H1 (cell line): Measurements from ENCODE around the gene VWCE. TPM values are rescaled to one million over a fixed set of nuclear protein-coding genes. Genes with fewer than 3 reads are reported as not detected.

Experiments used
- CTCF ChIA-PET: fragments of 300-600 bp; sonication (Branson Sonifier 250); formaldehyde crosslinking; loops from one replicate; lab custom pipeline; 2021; ENCODE audit not compliant: partially characterized antibody; lab: Charles Lee
- POLR2A ChIA-PET: fragments of 300-600 bp; sonication (Branson Sonifier 250); formaldehyde crosslinking; loops from one replicate; lab custom pipeline; 2021; ENCODE audit warnings: inconsistent platforms; ENCODE audit not compliant: partially characterized antibody; lab: Charles Lee
- DNase-seq, 2 experiments: peaks; one replicate each; pipeline versions ENCODE4 v3.0.0 to v3.0.0-alpha.2; 2010 to 2022; ENCODE audit warnings: low spot score in 2 of 2, low read depth in 1 of 2, mixed read lengths in 1 of 2
- FAIRE-seq: peaks from 2 replicates; lab custom pipeline; 2011; peaks lifted over from hg19 to GRCh38; lab: Jason Lieb, UNC
- H2AFZ ChIP-seq: 2 replicates; pipeline ENCODE4 v1.8.1; 2012; ENCODE audit warnings: low read length, inconsistent platforms
- H2AK5ac ChIP-seq: 2 replicates; pipeline ENCODE4 v1.6.1; 2013; ENCODE audit warnings: low read depth, low read length
- H2BK120ac ChIP-seq: replicated peaks from 2 replicates; pipeline ENCODE3; 2013; ENCODE audit warnings: low read depth, low read length, inconsistent platforms
- H2BK12ac ChIP-seq: 2 replicates; pipeline ENCODE4 v1.6.1; 2013; ENCODE audit warnings: low read depth, low read length
- H2BK15ac ChIP-seq: 2 replicates; pipeline ENCODE4 v1.6.1; 2013; ENCODE audit warnings: low read length
- H2BK20ac ChIP-seq: 2 replicates; pipeline ENCODE4 v1.6.1; 2013; ENCODE audit warnings: low read length
- H2BK5ac ChIP-seq: 2 replicates; pipeline ENCODE4 v1.6.1; 2013; ENCODE audit warnings: low read depth, low read length
- H3K14ac ChIP-seq: 2 replicates; pipeline ENCODE4 v1.6.1; 2013; ENCODE audit warnings: inconsistent platforms; ENCODE audit not compliant: insufficient read length
- H3K18ac ChIP-seq: 2 replicates; pipeline ENCODE4 v1.6.1; 2013; ENCODE audit warnings: low read length; ENCODE audit errors: extremely low read depth
- H3K23ac ChIP-seq: 2 replicates; pipeline ENCODE4 v1.6.1; 2013; ENCODE audit warnings: inconsistent platforms; ENCODE audit not compliant: insufficient read length
- H3K23me2 ChIP-seq: 2 replicates; pipeline ENCODE4 v1.6.1; 2013; ENCODE audit warnings: low read depth, low read length
- H3K27ac ChIP-seq: 2 replicates; pipeline ENCODE4 v1.6.1; 2011; ENCODE audit warnings: low read depth, low read length, inconsistent platforms
- H3K27me3 ChIP-seq, 4 experiments: replicated peaks in 1 of 4; 1 replicate in 1 of 4; 2 replicates in 3 of 4; pipeline versions ENCODE4 v1.6.1 to v1.8.1; 2011 to 2013; ENCODE audit warnings: low read length in 3 of 4, mild to moderate bottlenecking in 3 of 4, inconsistent platforms in 2 of 4, mixed read lengths in 2 of 4, moderate library complexity in 1 of 4; ENCODE audit not compliant: control insufficient read depth in 3 of 4, insufficient read depth in 3 of 4; ENCODE audit errors: extremely low read depth in 1 of 4
- H3K36me3 ChIP-seq, 4 experiments: 2 replicates each; pipeline versions ENCODE4 v1.6.1 to v1.8.1; 2011 to 2013; ENCODE audit warnings: mild to moderate bottlenecking in 4 of 4, low read length in 3 of 4, moderate library complexity in 2 of 4, control low read depth in 1 of 4, inconsistent platforms in 1 of 4; ENCODE audit not compliant: insufficient read depth in 4 of 4, control insufficient read depth in 2 of 4
- H3K4ac ChIP-seq: replicated peaks from 2 replicates; pipeline ENCODE3; 2013; ENCODE audit warnings: low read length, low read depth, mixed read lengths, inconsistent platforms; ENCODE audit not compliant: insufficient read length
- H3K4me1 ChIP-seq, 4 experiments: replicated peaks in 1 of 4; 1 replicate in 1 of 4; 2 replicates in 3 of 4; pipeline versions ENCODE4 v1.6.1 to v1.8.1; 2011 to 2013; ENCODE audit warnings: low read length in 3 of 4, inconsistent platforms in 2 of 4, mixed read lengths in 1 of 4; ENCODE audit not compliant: insufficient read depth in 4 of 4, control insufficient read depth in 3 of 4
- H3K4me2 ChIP-seq, 2 experiments: 2 replicates each; pipeline versions ENCODE4 v1.6.1 to v1.8.1; 2011 to 2013; ENCODE audit warnings: low read depth in 2 of 2, low read length in 2 of 2, control low read depth in 1 of 2, inconsistent platforms in 1 of 2, mild to moderate bottlenecking in 1 of 2; ENCODE audit not compliant: insufficient read depth in 1 of 2
- H3K4me3 ChIP-seq, 4 experiments: fragments of 200-600, 300-600 bp in 1 of 4; sonication (generic), shearing (Covaris generic), sonication (Bioruptor Twin) in 1 of 4; 2 replicates each; pipeline versions ENCODE4 v1.5.1 to v1.8.1; 2011 to 2016; ENCODE audit warnings: low read length in 4 of 4, low read depth in 3 of 4, control low read depth in 2 of 4, inconsistent platforms in 2 of 4, mild to moderate bottlenecking in 2 of 4, mixed read lengths in 1 of 4, moderate library complexity in 1 of 4; ENCODE audit not compliant: insufficient read depth in 2 of 4; ENCODE audit errors: extremely low read depth in 1 of 4
- H3K56ac ChIP-seq: replicated peaks from 2 replicates; pipeline ENCODE3; 2013; ENCODE audit warnings: low read depth, mild to moderate bottlenecking, mixed read lengths, low read length, inconsistent platforms; ENCODE audit not compliant: insufficient read length
- H3K79me1 ChIP-seq: 2 replicates; pipeline ENCODE4 v1.6.1; 2013; ENCODE audit warnings: low read depth, low read length, control low read depth
- H3K79me2 ChIP-seq, 2 experiments: 2 replicates each; pipeline versions ENCODE4 v1.6.1 to v1.8.1; 2012 to 2013; ENCODE audit warnings: low read length in 2 of 2, mild to moderate bottlenecking in 2 of 2, inconsistent platforms in 1 of 2; ENCODE audit not compliant: insufficient read depth in 2 of 2, control insufficient read depth in 1 of 2
- H3K9ac ChIP-seq, 4 experiments: replicated peaks in 1 of 4; 1 replicate in 1 of 4; 2 replicates in 3 of 4; pipeline versions ENCODE4 v1.6.1 to v1.8.1; 2011 to 2013; ENCODE audit warnings: low read depth in 3 of 4, low read length in 3 of 4, control low read depth in 2 of 4, mild to moderate bottlenecking in 2 of 4, moderate library complexity in 2 of 4, inconsistent platforms in 1 of 4; ENCODE audit errors: extremely low read depth in 1 of 4
- H3K9me3 ChIP-seq, 2 experiments: 2 replicates each; pipeline versions ENCODE4 v1.6.1 to v1.8.1; 2012 to 2013; ENCODE audit warnings: mild to moderate bottlenecking in 2 of 2, moderate library complexity in 2 of 2, control low read depth in 1 of 2, inconsistent platforms in 1 of 2, low read depth in 1 of 2, low read length in 1 of 2, mixed read lengths in 1 of 2; ENCODE audit not compliant: insufficient read depth in 2 of 2
- H4K20me1 ChIP-seq, 2 experiments: replicated peaks in 1 of 2; 2 replicates each; pipeline versions ENCODE3 to v1.8.1; 2011 to 2013; ENCODE audit warnings: inconsistent platforms in 2 of 2, low read length in 2 of 2, mild to moderate bottlenecking in 1 of 2; ENCODE audit not compliant: insufficient read depth in 2 of 2, control insufficient read depth in 1 of 2
- H4K5ac ChIP-seq: 2 replicates; pipeline ENCODE4 v1.6.1; 2013; ENCODE audit warnings: low read length, low read depth, mixed read lengths, inconsistent platforms; ENCODE audit not compliant: insufficient read length
- H4K8ac ChIP-seq: 2 replicates; pipeline ENCODE4 v1.8.0; 2013; ENCODE audit warnings: mild to moderate bottlenecking, moderate library complexity, low read length, inconsistent platforms; ENCODE audit not compliant: insufficient read depth; ENCODE audit errors: extremely low read depth
- H4K91ac ChIP-seq: replicated peaks from 2 replicates; pipeline ENCODE3; 2013; ENCODE audit warnings: low read length, mixed read lengths, inconsistent platforms; ENCODE audit not compliant: insufficient read length
- CREB1 ChIP-seq: IDR thresholded peaks from 2 replicates; pipeline ENCODE4 v1.6.1; 2012; ENCODE audit warnings: inconsistent platforms
- CTBP2 ChIP-seq: IDR thresholded peaks from 2 replicates; pipeline ENCODE4 v1.7.0; 2011; ENCODE audit warnings: borderline replicate concordance, mild to moderate bottlenecking, moderate library complexity, mixed read lengths, low read length; ENCODE audit not compliant: insufficient read depth, insufficient read length
- GABPA ChIP-seq: IDR thresholded peaks from 2 replicates; pipeline ENCODE4 v1.6.1; 2011; ENCODE audit warnings: mild to moderate bottlenecking, low read length, moderate library complexity, borderline replicate concordance; ENCODE audit not compliant: insufficient read depth
- SAP30 ChIP-seq: fragments of 300-600 bp; sonication (generic); IDR thresholded peaks from 2 replicates; pipeline ENCODE4 v1.7.1; 2012; ENCODE audit warnings: low read length, moderate library complexity, mild to moderate bottlenecking, inconsistent platforms; ENCODE audit not compliant: insufficient read depth, insufficient replicate concordance
- SRF ChIP-seq: IDR thresholded peaks from 2 replicates; pipeline ENCODE4 v1.6.1; 2011; ENCODE audit warnings: mild to moderate bottlenecking, low read depth, low read length, moderate library complexity
- WGBS, 2 experiments: shearing (Covaris generic) in 1 of 2; methylation state at CpG; one replicate each; pipeline versions ENCODE4 v1.1.6 to v1.1.7; 2013 to 2015; ENCODE audit warnings: low lambda C conversion rate in 2 of 2, mixed read lengths in 2 of 2, inconsistent platforms in 1 of 2, low coverage in 1 of 2, missing lambda C conversion rate in 1 of 2; ENCODE audit not compliant: insufficient replicate concordance in 2 of 2, insufficient coverage in 1 of 2, insufficient read length in 1 of 2; ENCODE audit errors: extremely low coverage in 1 of 2, missing lambda C conversion rate in 1 of 2; 5-methylcytosine and 5-hydroxymethylcytosine counted together
- polyA plus RNA-seq, 7 experiments: library from polyadenylated mRNA; depleted of rRNA in 3 of 7; stranded (reverse) in 5 of 7; unstranded in 2 of 7; fragments of >200 nt in 5 of 7; fragments of 200-250 nt in 2 of 7; gene quantifications; 1 replicate in 5 of 7; 2 replicates in 1 of 7; 4 replicates in 1 of 7; pipeline versions ENCODE4 v1.2.1 to v1.2.3, GENCODE V29; 2011 to 2013; ENCODE audit warnings: missing spikeins in 2 of 7, mixed read lengths in 2 of 7
- total RNA-seq: library from RNA; stranded (reverse); fragmentation: NEBNext Ultra II Directional; extraction: Animal tissue kit (Norgen Biotek cat#: 25700); gene quantifications from 2 replicates; pipeline ENCODE4 v1.2.1, GENCODE V29; 2021
- TF ChIP-seq, protein P1 (sequence below): IDR thresholded peaks from 2 replicates; pipeline ENCODE4 v1.6.1; 2012; ENCODE audit warnings: inconsistent platforms
- TF ChIP-seq, protein P2 (sequence below): IDR thresholded peaks from 2 replicates; pipeline ENCODE4 v1.6.1; 2012; ENCODE audit warnings: low read length, inconsistent platforms

VWCE gene
- total and polyA plus RNA-seq, 2 of the 8 experiments (the other 6 are each of a cell fraction or from before 2014, with no cell fraction given): 9.5 to 12.3 TPM

DNA sequence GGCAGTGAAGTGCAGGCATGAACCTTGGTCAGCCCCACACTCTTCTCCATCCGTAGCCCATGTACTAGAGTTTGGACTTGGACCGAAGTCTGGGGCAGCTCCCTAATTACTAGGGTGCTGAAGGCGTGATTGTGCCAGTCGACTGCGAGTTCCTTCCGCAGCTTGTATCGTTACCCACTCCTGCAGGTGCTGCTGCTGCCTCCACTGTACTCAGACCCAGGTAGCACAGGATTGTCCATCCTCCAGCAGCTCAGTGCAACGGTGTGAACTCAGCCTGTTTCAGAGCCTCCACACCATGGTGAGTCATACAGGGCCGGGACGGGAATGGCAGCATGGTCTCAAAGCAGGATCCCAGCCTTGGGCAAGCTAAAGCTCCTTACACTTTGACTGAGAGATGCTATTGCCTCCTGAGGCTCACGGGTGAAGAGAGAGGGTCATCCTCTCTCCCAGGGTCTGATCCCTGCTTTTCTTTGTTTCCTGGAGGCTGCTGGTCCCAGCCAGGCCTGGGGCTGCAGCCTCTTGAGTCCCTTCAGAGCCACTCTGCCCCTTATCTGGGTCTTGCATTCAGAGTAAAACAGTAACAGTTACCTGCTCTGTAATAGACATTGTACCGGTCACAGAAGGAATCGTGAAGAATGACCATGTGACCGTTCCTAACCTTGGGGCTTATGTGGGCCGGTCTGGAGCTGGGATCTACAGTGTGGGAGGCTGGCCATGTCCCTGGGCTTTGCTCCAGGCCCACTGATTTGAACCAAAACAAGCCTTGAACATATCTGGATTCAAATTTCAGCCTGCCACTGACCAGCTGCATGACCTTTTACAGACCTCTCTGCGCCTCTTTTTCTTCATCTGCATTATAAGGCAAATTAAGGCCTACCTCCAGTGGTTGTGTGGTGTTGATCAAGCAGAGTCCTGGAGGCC lies 39.6 kb upstream of the VWCE start:
- Histone ChIP-seq H3K4ac (peak overlapping the region; percentile 92), H2BK5ac (0 out of 2 replicates have a peak overlapping the region, but pooled peaks have one; percentile 46), H3K79me1 (peaks cover 6% of the 10 kb centered on the region; the same call in 1 of the 2 replicates), H4K20me1 (peaks cover 0 to 5% of the 10 kb centered on the region in 2 experiments), H3K36me3 (peaks cover 3 to 11% (median 5%) of the 10 kb centered on the region in 4 experiments; a peak in 5 of 8 replicates), H3K9ac (peak overlapping the region in 3 of 4 experiments; percentile 8 to 50 (median 20); a peak in 4 of 7 replicates), H3K4me3 (no peak overlapping the region), H2BK12ac (peak overlapping the region; percentile 75), H4K91ac (peak overlapping the region; percentile 56), H3K27me3 (no peaks in the 10 kb centered on the region), H2BK20ac (no peak overlapping the region), H3K18ac (no peak overlapping the region), H3K4me2 (peak overlapping the region; percentile 23 to 80; a peak in 1 of 4 replicates), H2AK5ac (peak overlapping the region; percentile 89), H4K8ac (no peak overlapping the region), H3K23me2 (peaks cover 9% of the 10 kb centered on the region; the same call in 1 of the 2 replicates), H3K4me1 (peaks cover 5 to 14% (median 9%) of the 10 kb centered on the region in 4 experiments), H3K14ac (no peak overlapping the region), H3K27ac (0 out of 2 replicates have a peak overlapping the region, but pooled peaks have one; percentile 6), H2BK15ac (peak overlapping the region; percentile 66; the same call in 1 of the 2 replicates), H3K23ac (no peak overlapping the region), H3K79me2 (peaks cover 18 to 36% of the 10 kb centered on the region in 2 experiments), H3K9me3 (no peaks in the 10 kb centered on the region), H2BK120ac (no peak overlapping the region), H3K56ac (no peak overlapping the region), H4K5ac (no peak overlapping the region), H2AFZ (no peak overlapping the region)
- ChIA-PET POLR2A (interaction anchor here (0.6 to 39.7 kb wide), 12 partner anchors 7 to 179 kb away, joined by 3 to 1106 read pairs (median 6); partner anchors contain the start of genes CPSF7, CYB561A3, SDHAF2 and TMEM138), CTCF (interaction anchor here (0.9 to 10.1 kb wide), 11 partner anchors 13 to 304 kb away, joined by 3 to 290 read pairs (median 9); partner anchors contain the start of genes CYB561A3, TMEM138 and TMEM216)
- FAIRE-seq: no peak
- 87% methylated on average over 16 of the region's 16 CpGs; no CpG with 5 or more reads in 1 of the 2 experiments for WGBS, 2 experiments
- DNase-seq: no peak
- TF ChIP-seq CREB1: no peak
- TF ChIP-seq SRF: no peak
- TF ChIP-seq, protein P1, sequence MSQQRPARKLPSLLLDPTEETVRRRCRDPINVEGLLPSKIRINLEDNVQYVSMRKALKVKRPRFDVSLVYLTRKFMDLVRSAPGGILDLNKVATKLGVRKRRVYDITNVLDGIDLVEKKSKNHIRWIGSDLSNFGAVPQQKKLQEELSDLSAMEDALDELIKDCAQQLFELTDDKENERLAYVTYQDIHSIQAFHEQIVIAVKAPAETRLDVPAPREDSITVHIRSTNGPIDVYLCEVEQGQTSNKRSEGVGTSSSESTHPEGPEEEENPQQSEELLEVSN: no peak
- TF ChIP-seq, protein P2, sequence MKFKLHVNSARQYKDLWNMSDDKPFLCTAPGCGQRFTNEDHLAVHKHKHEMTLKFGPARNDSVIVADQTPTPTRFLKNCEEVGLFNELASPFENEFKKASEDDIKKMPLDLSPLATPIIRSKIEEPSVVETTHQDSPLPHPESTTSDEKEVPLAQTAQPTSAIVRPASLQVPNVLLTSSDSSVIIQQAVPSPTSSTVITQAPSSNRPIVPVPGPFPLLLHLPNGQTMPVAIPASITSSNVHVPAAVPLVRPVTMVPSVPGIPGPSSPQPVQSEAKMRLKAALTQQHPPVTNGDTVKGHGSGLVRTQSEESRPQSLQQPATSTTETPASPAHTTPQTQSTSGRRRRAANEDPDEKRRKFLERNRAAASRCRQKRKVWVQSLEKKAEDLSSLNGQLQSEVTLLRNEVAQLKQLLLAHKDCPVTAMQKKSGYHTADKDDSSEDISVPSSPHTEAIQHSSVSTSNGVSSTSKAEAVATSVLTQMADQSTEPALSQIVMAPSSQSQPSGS: no peak
- no peak for TF ChIP-seq SAP30
- TF ChIP-seq GABPA: no peak
- no peak for TF ChIP-seq CTBP2
